Transverse colon (tissue), 4 donors: ENCODE data around the gene EMCN.

Experiments used
- CTCF ChIP-seq, 5 experiments: fragments of 200-600 bp in 3 of 5; fragments of 450-650 bp in 2 of 5; sonication (generic) in 3 of 5; IDR thresholded peaks; 1 replicate in 2 of 5; 2 replicates in 3 of 5; pipeline ENCODE4 v1.5.1; 2016 to 2017; ENCODE audit warnings: antibody characterized with exemption in 5 of 5, inconsistent platforms in 3 of 5, mild to moderate bottlenecking in 2 of 5, moderate library complexity in 1 of 5
- EP300 ChIP-seq: sonication (generic); formaldehyde crosslinking; IDR thresholded peaks from one replicate; pipeline ENCODE4 v1.6.1; 2017; ENCODE audit warnings: antibody characterized with exemption, low read depth
- POLR2A ChIP-seq: fragments of 450-650 bp; IDR thresholded peaks from one replicate; pipeline ENCODE4 v1.6.1; 2016; ENCODE audit warnings: antibody characterized with exemption, mild to moderate bottlenecking, moderate library complexity
- POLR2AphosphoS5 ChIP-seq, 3 donors: sonication (generic); formaldehyde crosslinking; IDR thresholded peaks; one replicate each; pipeline ENCODE4 v1.6.1; 2016; ENCODE audit warnings: antibody characterized with exemption in 3 of 3

- no peak for TF ChIP-seq CTCF (IDR thresholded peaks at IDR 0.05)
- no peak for TF ChIP-seq POLR2A
- TF ChIP-seq POLR2AphosphoS5 (IDR thresholded peaks at IDR 0.05): no peak
- TF ChIP-seq EP300: no peak
These were observed 88.2 kb downstream of the EMCN start for GRCh38 chr4:100429616-100430015.
